Natural killer cell (primary cell): ENCODE measurements around the gene APOE. TPM values are rescaled to one million over a fixed set of nuclear protein-coding genes. Genes with fewer than 3 reads are reported as not detected.
A peak's percentile ranks its signal among the peaks of the same experiment; 100 is the strongest.

Experiments used
- ATAC-seq, 3 donors: fragments of 150-1000 bp in 2 of 3; fragments of 200-7000 bp in 1 of 3; cut with Tn5 transposase; 1 replicate in 1 of 3; 2 replicates in 2 of 3; pipeline ENCODE4 v1.10.0; 2021; ENCODE audit warnings: mild to moderate bottlenecking in 2 of 3, moderate library complexity in 2 of 3
- DNase-seq, 2 donors: peaks; one replicate each; pipeline versions ENCODE4 v3.0.0 to v3.0.0-alpha.2; 2013 to 2021; ENCODE audit warnings: mixed read lengths in 1 of 2
- H3K27ac ChIP-seq: one replicate; pipeline ENCODE4 v1.5.1; 2013; ENCODE audit warnings: mild to moderate bottlenecking, low read length
- H3K27me3 ChIP-seq: one replicate; pipeline ENCODE4 v1.6.1; 2013; ENCODE audit warnings: low read length; ENCODE audit not compliant: control insufficient read depth, insufficient read depth
- H3K36me3 ChIP-seq: one replicate; pipeline ENCODE4 v1.6.1; 2013; ENCODE audit warnings: low read length; ENCODE audit not compliant: control insufficient read depth, insufficient read depth
- H3K4me1 ChIP-seq: one replicate; pipeline ENCODE4 v1.6.1; 2013; ENCODE audit warnings: low read length; ENCODE audit not compliant: control insufficient read depth, insufficient read depth
- H3K4me3 ChIP-seq: one replicate; pipeline ENCODE4 v1.5.1; 2013; ENCODE audit warnings: low read length
- H3K9me3 ChIP-seq: one replicate; pipeline ENCODE4 v1.6.1; 2013; ENCODE audit warnings: low read length; ENCODE audit not compliant: control insufficient read depth, insufficient read depth
- H3K27ac Mint-ChIP-seq, 2 donors: one replicate each; pipeline ENCODE4 v1.8.0; 2022; ENCODE audit warnings: mild to moderate bottlenecking in 2 of 2, mixed read lengths in 2 of 2, moderate library complexity in 1 of 2
- H3K27me3 Mint-ChIP-seq, 2 donors: one replicate each; pipeline ENCODE4 v1.8.0; 2022; ENCODE audit warnings: low read depth in 2 of 2, mixed read lengths in 2 of 2
- H3K36me3 Mint-ChIP-seq: one replicate; pipeline ENCODE4 v1.8.0; 2022; ENCODE audit warnings: mixed read lengths
- H3K4me1 Mint-ChIP-seq, 2 donors: one replicate each; pipeline ENCODE4 v1.8.0; 2022; ENCODE audit warnings: mixed read lengths in 2 of 2
- H3K4me3 Mint-ChIP-seq: one replicate; pipeline ENCODE4 v1.8.0; 2022; ENCODE audit warnings: mild to moderate bottlenecking, moderate library complexity, mixed read lengths
- H3K9me3 Mint-ChIP-seq, 2 donors: one replicate each; pipeline ENCODE4 v1.8.0; 2022; ENCODE audit warnings: mixed read lengths in 2 of 2
- CTCF ChIP-seq: fragments of 200-600 bp; IDR thresholded peaks from one replicate; pipeline ENCODE4 v1.8.0; 2022; ENCODE audit warnings: antibody characterized with exemption
- WGBS: methylation state at CpG from one replicate; pipeline ENCODE4 v1.1.7; 2013; ENCODE audit warnings: missing lambda C conversion rate; ENCODE audit not compliant: insufficient coverage; 5-methylcytosine and 5-hydroxymethylcytosine counted together
- intact Hi-C: fragments of 100-400 bp; cut with micrococcal nuclease; formaldehyde crosslinking; loops from one replicate; pipeline ENCODE4 v1.14.2; 2022
- total RNA-seq, 4 donors: library from RNA; stranded (reverse); fragments of 120-200 nt in 1 of 4; gene quantifications; one replicate each; pipeline versions ENCODE4 v1.2.3 to v1.2.4, GENCODE V29; 2013 to 2022

The APOE gene
- total RNA-seq, 3 donors from 2014 or later (not counting 1 experiment from before 2014, with no cell fraction given), result 0.45 to 2.7 (median 1.3) TPM

DNA sequence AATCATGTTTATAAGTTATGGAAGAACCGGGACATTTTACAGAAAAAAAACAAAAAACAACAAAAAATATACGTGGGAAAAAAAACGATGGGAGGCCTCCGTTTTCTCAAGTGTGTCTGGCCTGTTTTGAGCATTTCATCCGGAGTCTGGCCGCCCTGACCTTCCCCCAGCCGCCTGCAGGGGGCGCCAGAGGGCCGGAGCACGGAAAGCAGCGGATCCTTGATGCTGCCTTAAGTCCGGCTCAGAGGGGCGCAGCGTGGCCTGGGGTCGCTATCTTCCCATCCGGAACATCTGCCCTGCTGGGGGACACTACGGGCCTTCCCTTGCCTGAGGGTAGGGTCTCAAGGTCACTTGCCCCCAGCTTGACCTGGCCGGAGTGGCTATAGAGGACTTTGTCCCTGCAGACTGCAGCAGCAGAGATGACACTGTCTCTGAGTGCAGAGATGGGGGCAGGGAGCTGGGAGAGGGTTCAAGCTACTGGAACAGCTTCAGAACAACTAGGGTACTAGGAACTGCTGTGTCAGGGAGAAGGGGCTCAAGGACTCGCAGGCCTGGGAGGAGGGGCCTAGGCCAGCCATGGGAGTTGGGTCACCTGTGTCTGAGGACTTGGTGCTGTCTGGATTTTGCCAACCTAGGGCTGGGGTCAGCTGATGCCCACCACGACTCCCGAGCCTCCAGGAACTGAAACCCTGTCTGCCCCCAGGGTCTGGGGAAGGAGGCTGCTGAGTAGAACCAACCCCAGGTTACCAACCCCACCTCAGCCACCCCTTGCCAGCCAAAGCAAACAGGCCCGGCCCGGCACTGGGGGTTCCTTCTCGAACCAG, 1.8 kb upstream of the APOE start:
- peak; percentile 98 for TF ChIP-seq CTCF
- 38% methylated on average over 24 of the region's 24 CpGs for WGBS
- Mint-ChIP-seq H3K4me3 (no peak overlapping the region), H3K27ac (no peak overlapping the region), H3K9me3 (no peaks in the 10 kb centered on the region), H3K36me3 (no peaks in the 10 kb centered on the region), H3K4me1 (peaks cover 6 to 8% of the 10 kb centered on the region in 2 donors), H3K27me3 (peaks cover 18 to 22% of the 10 kb centered on the region in 2 donors)
- peak; percentile 73 to 92 (median 80) for ATAC-seq
- H3K4me1 ChIP-seq, result peaks cover 4% of the 10 kb centered on the region
- DNase-seq, result peak; percentile 79
- H3K27ac ChIP-seq, result no peak overlapping the region
- H3K36me3 ChIP-seq, result peaks cover 24% of the 10 kb centered on the region
- intact Hi-C loops, result loop anchor here (1.0 to 5.0 kb wide), 3 partner anchors 47 to 433 kb away; partner anchors contain the start of gene EXOC3L2
- H3K27me3 ChIP-seq, result peaks cover 12% of the 10 kb centered on the region
- no peaks in the 10 kb centered on the region for H3K9me3 ChIP-seq
- H3K4me3 ChIP-seq, result no peak overlapping the region

DNA sequence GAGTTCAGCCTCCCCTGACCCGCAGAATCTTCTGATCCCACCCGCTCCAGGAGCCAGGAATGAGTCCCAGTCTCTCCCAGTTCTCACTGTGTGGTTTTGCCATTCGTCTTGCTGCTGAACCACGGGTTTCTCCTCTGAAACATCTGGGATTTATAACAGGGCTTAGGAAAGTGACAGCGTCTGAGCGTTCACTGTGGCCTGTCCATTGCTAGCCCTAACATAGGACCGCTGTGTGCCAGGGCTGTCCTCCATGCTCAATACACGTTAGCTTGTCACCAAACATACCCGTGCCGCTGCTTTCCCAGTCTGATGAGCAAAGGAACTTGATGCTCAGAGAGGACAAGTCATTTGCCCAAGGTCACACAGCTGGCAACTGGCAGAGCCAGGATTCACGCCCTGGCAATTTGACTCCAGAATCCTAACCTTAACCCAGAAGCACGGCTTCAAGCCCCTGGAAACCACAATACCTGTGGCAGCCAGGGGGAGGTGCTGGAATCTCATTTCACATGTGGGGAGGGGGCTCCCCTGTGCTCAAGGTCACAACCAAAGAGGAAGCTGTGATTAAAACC, 1.1 kb upstream of the APOE start:
- intact Hi-C loops, result loop anchor here (5.0 kb wide), 2 partner anchors 343 to 433 kb away; partner anchors contain the start of gene EXOC3L2
- ATAC-seq (no peak), DNase-seq (no peak)
- TF ChIP-seq CTCF, result no peak
- peaks cover 18 to 22% of the 10 kb centered on the region in 2 donors for H3K27me3 Mint-ChIP-seq
- H3K36me3 ChIP-seq, result peaks cover 24% of the 10 kb centered on the region
- H3K4me3 ChIP-seq, result no peak overlapping the region
- H3K27ac ChIP-seq, result no peak overlapping the region
- WGBS, result 84% methylated on average over 12 of the region's 12 CpGs
- no peak overlapping the region for H3K27ac Mint-ChIP-seq
- no peaks in the 10 kb centered on the region for H3K9me3 Mint-ChIP-seq
- no peak overlapping the region for H3K4me3 Mint-ChIP-seq
- no peaks in the 10 kb centered on the region for H3K36me3 Mint-ChIP-seq
- peaks cover 12% of the 10 kb centered on the region for H3K27me3 ChIP-seq
- peaks cover 6 to 8% of the 10 kb centered on the region in 2 donors for H3K4me1 Mint-ChIP-seq
- H3K9me3 ChIP-seq, result no peaks in the 10 kb centered on the region
- H3K4me1 ChIP-seq, result peaks cover 4% of the 10 kb centered on the region

GRCh38 chr19:44907613-44908012, 2.0 kb downstream of the APOE start:
- Mint-ChIP-seq H3K9me3 (no peaks in the 10 kb centered on the region), H3K27me3 (peaks cover 28 to 31% of the 10 kb centered on the region in 2 donors), H3K27ac (no peak overlapping the region), H3K36me3 (no peaks in the 10 kb centered on the region), H3K4me1 (peaks cover 6 to 8% of the 10 kb centered on the region in 2 donors), H3K4me3 (no peak overlapping the region)
- no peaks in the 10 kb centered on the region for H3K9me3 ChIP-seq
- DNase-seq, result no peak
- H3K4me1 ChIP-seq, result peaks cover 4% of the 10 kb centered on the region
- WGBS, result 92% methylated on average over 12 of the region's 12 CpGs
- no peak for TF ChIP-seq CTCF
- peaks cover 4% of the 10 kb centered on the region for H3K36me3 ChIP-seq
- intact Hi-C loops, result no loop called here
- no peak overlapping the region for H3K27ac ChIP-seq
- H3K4me3 ChIP-seq, result no peak overlapping the region
- H3K27me3 ChIP-seq, result peaks cover 15% of the 10 kb centered on the region
- ATAC-seq, result no peak
